Hair follicular keratinocyte (primary cell): ENCODE results near the gene ZNF428. TPM values are rescaled to one million over a fixed set of nuclear protein-coding genes. Genes with fewer than 3 reads are reported as not detected.

ENCODE experiments used
- total RNA-seq: library from RNA; depleted of rRNA; stranded (reverse); fragments of >200 nt; gene quantifications from 2 replicates; pipeline ENCODE4 v1.2.3, GENCODE V29; 2015

Gene ZNF428, protein sequence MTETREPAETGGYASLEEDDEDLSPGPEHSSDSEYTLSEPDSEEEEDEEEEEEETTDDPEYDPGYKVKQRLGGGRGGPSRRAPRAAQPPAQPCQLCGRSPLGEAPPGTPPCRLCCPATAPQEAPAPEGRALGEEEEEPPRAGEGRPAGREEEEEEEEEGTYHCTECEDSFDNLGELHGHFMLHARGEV
- total RNA-seq: 21.2 and 23.7 TPM in 2 replicates

DNA sequence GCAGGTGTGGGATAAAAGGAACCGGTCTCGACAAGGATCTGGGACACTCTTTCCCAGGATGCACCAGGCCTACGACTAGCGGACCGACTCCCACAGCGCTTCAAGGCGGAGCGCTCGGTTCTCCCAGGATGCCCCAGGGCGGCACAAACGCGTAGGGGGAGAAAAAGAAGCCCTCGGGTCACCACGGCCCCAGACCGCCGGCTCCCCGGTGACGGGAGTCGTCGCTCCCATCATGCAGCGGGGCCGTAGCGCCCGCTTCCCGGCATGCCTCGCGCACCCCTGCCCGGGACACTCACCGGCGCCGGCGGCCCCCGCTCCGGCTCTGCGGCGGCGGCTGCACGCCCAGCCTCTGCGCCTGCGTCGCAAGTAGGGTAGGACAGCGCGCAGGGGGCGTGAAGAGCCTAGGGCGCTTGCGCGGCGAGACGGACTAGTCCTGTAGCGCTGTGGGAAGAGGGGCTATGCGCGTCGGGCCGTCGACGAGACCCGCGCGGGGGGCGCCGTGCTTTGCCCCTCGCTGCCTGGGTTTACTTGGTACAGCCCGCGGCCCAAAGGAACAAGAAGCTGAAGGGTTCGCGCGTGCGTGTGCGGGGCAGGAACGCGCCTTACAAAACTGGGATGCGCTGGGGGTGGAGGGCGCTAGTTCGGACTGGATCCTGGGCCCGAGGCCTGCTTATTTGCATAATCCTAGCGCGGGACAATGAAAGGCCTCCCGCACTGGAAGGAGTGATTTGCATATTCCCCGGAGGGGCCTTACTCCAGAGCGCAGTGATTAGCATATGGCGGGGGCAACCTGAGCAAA, at the start of gene ZNF428:
ZNF428 (minus strand) TSS at position 368 of the 799 bp plus-strand sequence. CDS start 5,325 bp downstream, outside the sequence.

DNA sequence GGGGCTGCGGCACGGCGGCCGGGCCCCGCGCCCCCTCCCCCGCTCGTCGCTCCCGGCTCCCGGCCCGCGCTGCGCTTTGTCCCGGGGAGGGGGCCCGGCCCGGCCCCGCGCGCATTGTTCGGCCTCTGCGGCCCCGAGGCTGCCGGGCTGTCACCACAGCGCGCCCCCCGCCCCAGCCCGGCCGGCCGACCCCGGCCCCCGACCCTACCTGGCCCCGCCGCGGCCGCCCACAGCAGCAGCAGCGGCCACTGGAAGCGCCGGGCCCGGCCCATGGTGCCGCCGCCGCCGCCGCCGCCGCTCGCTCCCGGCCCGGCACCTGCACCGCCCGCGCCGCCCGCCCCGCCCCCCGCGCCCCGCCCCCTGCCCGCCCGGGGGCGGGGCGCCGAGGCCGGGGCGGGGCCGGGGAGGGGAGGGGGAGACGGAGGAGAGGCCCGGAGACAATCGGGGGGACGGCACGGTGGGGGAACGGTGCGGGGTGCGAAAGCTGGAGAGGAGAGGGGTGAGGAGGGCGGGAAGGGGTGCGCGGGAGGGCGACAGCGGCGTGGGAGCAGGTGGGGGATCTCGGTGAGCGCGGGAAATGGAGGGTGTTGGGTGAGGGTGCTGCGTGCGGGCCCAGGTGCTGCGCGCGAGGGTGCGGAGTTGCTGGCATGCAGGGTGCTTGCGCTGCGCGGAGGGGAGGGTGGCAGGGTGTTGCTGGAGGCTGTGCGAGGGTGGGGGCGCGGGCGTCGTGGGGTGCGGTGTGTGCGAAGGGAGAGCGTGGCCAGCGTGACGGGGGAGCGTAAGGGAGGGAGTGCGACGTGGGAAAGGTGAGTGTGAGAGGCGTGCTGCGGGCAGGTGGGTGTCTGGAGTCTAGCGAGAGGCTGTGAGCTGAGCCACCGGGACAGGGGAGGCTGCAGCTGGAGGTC, 20.3 kb upstream of the ZNF428 start, which contains the start of gene CADM4:
CADM4 (minus strand) TSS at position 332 of the 905 bp plus-strand sequence; CDS start at position 272, 60 bp downstream.

DNA sequence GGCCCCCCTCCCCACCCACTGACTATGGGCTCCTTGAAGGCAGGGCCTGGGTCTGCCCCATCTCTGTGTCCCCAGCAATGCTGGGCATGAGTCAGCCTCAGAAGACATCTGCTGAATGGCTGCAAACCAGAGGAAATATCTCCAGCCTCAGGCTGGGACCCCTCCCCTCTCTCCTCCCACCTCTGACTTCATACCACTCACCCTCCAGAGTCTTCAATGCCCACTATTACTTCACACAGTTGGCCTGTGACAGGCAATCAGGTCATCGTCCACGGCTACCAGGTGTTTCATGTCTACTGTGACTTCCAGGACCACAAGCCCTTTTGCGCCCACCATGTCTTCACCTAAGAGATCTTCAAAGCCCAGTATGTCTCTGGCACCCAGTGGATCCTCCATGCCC, 7.6 kb downstream of the ZNF428 start, which contains the start of gene SRRM5:
SRRM5 (plus strand) TSS at position 301 of the 400 bp plus-strand sequence; CDS start at position 335, 34 bp downstream.

GRCh38 chr19:43595999-43596841, 23.2 kb downstream of the ZNF428 start, which contains the start of the genes IRGQ and ZNF576:
TSS of gene IRGQ (minus strand) at chr19:43596134. CDS start at chr19:43595338, 796 bp downstream.
TSS of gene ZNF576 (plus strand) at chr19:43596595. CDS start at chr19:43597109, 514 bp downstream.

GRCh38 chr19:43575156-43575950, 44.1 kb downstream of the ZNF428 start, which contains the start of the genes PINLYP and XRCC1:
TSS of gene PINLYP (plus strand) at chr19:43575801. CDS start at chr19:43577192, 1,391 bp downstream.
TSS of gene XRCC1 (minus strand) at chr19:43575527. CDS start at chr19:43575458, 69 bp downstream.

Other genes with a start within 250 kb of the ZNF428 start
- gene TEX101, start 204.7 kb downstream of the ZNF428 start, total RNA-seq: not detected in 2 replicates
- gene LYPD3, start 154.0 kb downstream of the ZNF428 start, total RNA-seq: 18.9 and 22.7 TPM in 2 replicates
- 15.8 and 25.2 TPM in 2 replicates for gene PHLDB3, start 114.9 kb downstream of the ZNF428 start, total RNA-seq
- gene ETHE1, start 92.4 kb downstream of the ZNF428 start, total RNA-seq: 155 and 178 TPM in 2 replicates
- gene ZNF575, start 86.4 kb downstream of the ZNF428 start, total RNA-seq: 0.08 TPM in 1 of 2 replicates, not detected in the other
- gene XRCC1, start 44.1 kb downstream of the ZNF428 start, total RNA-seq: 33.9 and 36.6 TPM in 2 replicates
- 6.6 and 8.0 TPM in 2 replicates for gene PINLYP, start 43.8 kb downstream of the ZNF428 start, total RNA-seq
- gene IRGQ, start 23.5 kb downstream of the ZNF428 start, total RNA-seq: 11.9 and 14.7 TPM in 2 replicates
- 13.0 and 14.0 TPM in 2 replicates for gene ZNF576, start 23.0 kb downstream of the ZNF428 start, total RNA-seq
- not detected in 2 replicates for gene SRRM5, start 7.5 kb downstream of the ZNF428 start, total RNA-seq
- gene CADM4, start 20.2 kb upstream of the ZNF428 start, total RNA-seq: 4.5 and 6.8 TPM in 2 replicates
- 54.5 and 110 TPM in 2 replicates for gene PLAUR, start 50.5 kb upstream of the ZNF428 start, total RNA-seq
- not detected in 2 replicates for gene IRGC, start 96.4 kb upstream of the ZNF428 start, total RNA-seq
- gene SMG9, start 135.3 kb upstream of the ZNF428 start, total RNA-seq: 12.8 and 23.1 TPM in 2 replicates
- 9.2 and 19.3 TPM in 2 replicates for gene KCNN4, start 161.3 kb upstream of the ZNF428 start, total RNA-seq
- 2.6 and 4.1 TPM in 2 replicates for gene LYPD5, start 182.8 kb upstream of the ZNF428 start, total RNA-seq
- gene ZNF283, start 207.7 kb upstream of the ZNF428 start, total RNA-seq: 2.6 and 4.8 TPM in 2 replicates